Measurements from ENCODE around the gene CDK17.
"Not testable (repeated sequence)": the region's sequence is repeated elsewhere in the genome, so short reads cannot be mapped to it uniquely, and the experiment has no call there.

CDK17 gene

DNA sequence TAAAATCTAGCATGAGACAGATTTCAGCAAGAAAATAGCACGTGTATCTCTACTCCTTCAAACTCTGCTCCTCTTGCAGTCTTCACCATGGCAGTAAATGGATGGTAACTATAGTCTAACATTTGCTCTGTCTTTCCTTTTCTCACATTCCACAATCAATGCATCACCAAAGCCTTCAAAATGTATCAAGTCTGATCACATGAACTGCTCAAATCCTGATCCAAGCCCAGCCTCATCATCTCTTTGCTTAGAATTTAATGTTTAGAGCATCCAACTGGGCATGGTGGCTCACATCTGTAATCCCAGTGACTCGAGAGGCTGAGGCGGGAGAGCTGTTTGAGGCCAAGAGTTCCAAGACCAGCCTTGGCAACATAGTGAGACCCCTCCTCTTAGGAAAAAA, 45.9 kb downstream of the CDK17 start:
- DNase-seq (ENCODE audit: low spot score) = no peak

DNA sequence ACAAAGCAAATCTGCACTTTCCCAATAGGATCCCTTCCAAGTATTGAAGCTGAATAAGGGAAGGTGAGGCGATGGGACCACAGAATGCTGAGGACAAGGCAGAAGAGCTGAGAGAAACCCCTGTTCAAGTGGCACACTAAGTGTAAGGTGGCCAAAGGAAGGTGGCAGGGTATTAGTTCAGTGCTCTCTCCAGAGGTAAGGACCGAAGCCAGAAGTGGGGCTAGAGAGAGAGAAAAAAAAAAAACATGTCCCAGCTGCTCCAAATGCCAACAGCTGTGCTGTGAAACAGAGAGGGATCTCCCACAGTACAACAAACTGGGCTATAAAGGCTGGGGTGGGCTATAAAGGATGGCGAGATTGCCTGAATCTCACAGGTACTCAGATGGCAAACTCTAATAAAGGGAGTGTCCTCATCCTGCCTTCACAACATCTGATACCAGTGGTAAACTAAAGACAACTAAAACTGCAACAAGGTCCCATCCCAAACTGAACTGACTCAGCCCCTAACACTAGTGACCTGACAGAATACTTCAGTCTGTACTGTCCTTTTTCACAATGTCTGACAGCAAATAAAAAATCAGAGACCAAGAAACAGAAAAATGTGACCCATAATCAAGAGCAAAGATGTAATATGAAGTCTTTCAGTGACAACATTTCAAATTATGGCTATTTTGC, 47.9 kb downstream of the CDK17 start:
- DNase-seq (ENCODE audit: low spot score) = no peak

DNA sequence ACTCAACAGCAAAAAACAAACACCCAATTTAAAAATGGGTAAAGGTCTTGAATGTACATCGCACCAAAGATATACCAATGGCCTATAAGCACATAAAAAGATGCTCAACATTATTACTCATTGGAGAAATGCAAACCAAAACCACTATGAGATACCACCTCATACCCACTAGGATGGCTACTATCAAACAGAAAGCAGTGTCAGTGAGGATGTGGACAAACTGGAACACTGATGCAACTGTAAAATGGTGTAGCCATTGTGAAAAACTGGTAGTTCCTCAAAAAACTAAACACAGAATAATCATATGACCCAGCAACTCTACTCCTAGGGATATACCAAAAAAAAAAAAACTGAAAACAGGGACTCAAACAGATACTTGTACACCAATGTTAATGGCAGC, 49.3 kb downstream of the CDK17 start:
- no peak for DNase-seq (ENCODE audit: low spot score)

DNA sequence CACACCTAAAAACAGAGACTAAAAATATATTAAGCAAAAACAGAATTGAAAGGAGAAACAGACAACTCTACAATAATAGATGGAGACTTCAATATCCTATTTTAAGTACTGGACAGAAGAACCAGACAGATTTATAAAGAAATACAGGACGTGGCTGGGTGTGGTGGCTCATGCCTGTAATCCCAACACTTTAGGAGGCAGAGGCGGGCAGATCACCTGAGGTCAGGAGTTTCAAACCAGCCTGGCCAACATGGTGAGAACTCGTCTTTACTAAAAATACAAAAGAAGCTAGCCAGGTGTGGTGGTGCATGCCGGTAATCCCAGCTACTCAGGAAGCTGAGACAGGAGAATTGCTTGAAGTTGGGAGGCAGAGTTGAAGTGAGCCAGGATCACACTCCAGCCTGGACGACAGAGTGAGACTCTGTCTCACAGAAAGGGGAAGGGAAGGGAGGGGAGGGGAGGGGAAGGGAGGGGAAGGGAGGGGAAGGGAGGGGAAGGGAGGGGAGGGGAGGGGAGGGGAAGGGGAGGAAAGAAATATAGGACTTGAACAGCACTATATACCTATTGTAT, 53.0 kb downstream of the CDK17 start:
- DNase-seq (ENCODE audit: low spot score) = no peak

DNA sequence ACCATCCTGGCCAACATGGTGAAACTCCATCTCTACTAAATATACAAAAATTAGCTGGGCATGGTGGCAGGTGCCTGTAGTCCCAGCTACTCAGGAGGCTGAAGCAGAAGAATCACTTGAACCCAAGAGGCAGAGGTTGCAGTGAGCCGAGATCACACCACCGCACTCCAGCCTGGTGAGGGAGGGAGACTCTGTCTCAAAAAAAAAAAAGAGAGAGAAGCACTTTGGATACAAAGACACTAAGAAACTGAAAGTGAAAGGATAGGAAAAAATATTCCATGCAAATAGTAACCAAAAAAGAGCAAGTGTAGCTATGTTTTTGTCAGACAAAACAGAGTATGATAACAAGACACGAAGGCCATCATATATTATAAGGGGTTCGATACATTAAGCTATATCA, 53.5 kb downstream of the CDK17 start:
- not testable (repeated sequence) for DNase-seq (ENCODE audit: low spot score)

DNA sequence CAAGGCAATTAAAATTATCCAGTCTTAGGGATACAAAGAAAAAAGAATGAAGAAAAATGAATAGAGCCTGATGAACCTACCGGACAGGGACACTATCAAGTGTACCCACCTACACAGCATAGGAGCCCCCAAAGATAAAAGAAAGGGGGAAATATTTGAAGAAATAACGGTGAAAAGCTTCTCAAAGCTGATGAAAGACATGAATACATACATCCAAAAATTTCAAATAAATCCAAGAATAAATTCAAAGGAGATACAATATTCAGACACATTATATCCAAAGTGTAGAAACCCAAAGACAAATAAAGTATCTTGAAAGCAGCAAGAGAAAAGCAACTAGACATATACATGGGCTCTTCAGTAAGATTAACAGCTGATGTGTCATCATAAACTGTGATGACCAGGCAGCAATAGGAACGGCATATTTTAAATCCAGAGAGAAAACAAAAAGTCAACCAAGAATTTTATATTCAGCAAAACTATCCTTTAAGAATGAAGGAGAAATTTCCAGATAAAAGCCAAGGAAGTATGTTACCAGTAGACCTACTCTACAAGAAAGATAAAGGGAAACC, 56.0 kb downstream of the CDK17 start:
- no peak for DNase-seq (ENCODE audit: low spot score)

DNA sequence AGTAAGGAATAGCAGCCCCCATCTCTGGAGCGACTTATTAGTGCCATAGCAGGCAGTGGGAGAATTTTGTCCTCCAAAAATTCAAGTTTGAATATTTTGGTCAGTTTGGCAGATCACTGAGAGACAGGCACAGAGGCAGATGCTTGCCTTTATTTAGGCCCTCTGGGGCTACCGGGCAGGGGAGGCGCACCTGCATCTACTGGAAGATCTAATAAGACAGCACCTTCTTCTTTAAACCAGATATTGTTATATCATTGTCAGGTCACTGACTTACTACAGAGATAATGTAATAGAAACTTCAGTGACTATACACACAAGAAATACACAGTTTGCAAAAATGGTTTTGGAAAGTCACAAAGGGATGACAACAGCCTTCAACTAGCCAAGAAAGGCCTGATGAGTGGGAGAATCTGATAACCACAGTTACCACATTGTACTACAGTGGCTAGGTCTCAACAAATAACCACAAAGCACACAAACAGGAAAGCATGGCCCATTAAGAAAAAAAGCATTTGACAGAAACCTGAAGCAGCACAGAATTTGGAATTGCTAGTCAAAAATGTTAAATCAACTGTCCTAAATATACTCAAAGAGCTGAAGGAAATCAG, 56.8 kb downstream of the CDK17 start:
- no peak for DNase-seq (ENCODE audit: low spot score)

DNA sequence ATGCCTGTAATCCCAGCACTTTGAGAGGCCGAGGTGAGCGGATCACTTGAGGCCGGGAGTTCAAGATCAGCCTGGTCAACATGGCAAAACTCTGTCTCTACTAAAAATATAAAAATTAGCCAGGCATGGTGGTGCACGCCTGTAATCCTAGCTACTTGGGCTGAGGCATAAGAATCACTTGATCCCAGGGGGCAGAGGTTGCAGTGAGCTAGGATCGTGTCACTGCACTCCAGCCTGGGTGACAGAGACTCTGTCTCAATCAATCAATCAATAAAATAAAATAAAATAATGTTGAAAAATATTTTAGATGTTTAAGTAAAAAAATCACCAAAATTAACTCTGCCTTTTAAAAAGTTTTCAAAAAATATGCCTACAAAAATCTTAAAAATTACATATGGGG, 60.6 kb downstream of the CDK17 start:
- DNase-seq (ENCODE audit: low spot score) = not testable (repeated sequence)

DNA sequence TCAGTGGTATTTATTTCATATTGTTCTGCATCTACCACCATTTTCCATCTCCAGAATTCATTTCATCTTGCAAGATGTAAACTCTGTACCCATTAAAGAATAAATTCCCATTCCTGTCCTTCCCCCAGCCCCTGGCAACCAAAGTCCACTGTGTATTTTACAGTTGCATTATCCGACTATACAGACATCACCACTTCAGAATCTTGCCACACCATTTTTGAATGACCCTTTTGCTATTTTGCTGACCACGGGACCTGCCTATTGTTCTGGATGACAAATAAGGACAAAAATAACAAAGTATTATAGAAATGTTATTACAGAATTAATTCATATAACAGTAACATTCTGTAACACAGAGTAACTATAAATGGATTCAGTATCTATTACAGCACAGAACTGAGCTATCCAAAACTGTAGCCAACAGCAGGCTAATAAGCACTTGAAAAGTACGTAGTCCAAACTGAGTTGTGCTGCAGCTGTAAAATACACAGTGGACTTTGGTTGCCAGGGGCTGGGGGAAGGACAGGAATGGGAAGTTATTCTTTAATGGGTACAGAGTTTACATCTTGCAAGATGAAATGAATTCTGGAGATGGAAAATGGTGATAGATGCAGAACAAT, 61.3 kb downstream of the CDK17 start:
- no peak for DNase-seq (ENCODE audit: low spot score)

DNA sequence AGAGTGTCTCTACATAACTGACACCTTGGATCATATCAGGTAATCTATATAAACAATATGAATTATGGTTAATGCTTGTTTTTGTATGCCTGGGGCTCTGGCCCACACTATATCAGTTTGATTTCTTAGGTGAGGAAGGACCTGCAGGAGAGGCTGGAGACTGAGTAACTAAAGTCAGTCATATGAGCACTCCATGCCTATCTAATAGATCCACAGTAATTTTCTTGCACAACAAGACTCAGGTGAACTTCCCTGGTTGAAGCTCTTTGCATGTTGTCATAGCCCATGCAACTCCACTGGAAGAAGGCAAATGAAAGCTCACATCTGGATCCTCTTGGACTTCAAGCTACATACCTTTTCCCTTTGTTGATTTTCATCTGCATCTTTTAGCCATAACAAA, 62.3 kb downstream of the CDK17 start:
- no peak for DNase-seq (ENCODE audit: low spot score)

DNA sequence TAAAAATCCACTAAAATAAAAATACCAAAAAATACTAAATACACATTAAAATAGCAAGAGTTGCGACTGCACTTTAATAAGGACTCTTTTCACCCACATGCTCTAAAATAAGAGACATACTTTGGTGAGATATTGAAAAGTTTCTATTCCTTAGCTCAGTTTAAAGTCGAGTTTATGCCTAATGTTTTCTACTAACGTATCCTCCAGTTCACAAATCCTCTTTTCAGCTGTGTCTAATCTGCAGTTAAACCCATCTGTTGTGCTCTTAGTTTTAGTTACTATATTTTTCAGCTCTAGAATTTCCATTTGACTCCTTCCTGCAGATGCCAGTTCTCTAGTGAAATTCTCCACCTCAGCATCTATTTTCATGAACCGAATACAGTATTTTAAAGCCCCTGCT, 63.8 kb downstream of the CDK17 start:
- no peak for DNase-seq (ENCODE audit: low spot score)

DNA sequence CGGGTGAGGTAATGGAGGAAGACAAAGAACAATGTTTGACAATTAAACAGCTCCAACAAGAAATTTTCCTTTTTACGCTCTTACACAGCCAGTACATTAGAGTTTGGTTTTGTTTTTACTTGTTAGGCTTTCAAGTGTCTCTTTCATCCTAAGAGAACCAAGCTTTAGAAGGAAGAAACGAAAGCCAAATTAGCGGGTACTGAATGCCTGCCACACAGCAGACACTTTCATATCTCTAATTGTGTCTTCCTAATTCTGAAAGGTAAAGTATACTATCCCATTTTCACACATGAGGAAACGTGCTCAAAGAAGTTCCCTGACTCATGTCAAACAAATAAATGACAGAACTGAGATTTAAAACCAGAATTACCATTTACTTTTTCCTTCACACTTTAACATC, 65.0 kb downstream of the CDK17 start:
- DNase-seq (ENCODE audit: low spot score) = no peak

DNA sequence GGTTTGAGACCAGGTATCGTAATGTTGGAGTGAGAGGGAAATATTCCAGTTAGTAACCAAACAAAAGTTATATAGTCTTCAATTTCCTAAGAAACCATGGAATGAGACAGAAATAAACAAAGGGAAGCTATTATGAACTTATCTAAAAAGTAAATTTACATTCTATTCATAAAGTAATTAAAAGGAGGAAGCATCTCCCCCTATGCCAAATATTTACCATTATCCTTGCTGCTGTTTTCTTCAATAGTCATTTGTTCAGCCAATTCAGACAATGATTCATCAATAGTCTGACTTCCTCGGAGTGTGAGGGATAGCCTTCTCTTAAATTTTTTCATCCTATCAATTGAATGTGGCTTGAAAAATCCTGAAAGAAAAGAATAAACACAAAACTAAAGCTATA, 65.7 kb downstream of the CDK17 start:
- DNase-seq (ENCODE audit: low spot score) = no peak

DNA sequence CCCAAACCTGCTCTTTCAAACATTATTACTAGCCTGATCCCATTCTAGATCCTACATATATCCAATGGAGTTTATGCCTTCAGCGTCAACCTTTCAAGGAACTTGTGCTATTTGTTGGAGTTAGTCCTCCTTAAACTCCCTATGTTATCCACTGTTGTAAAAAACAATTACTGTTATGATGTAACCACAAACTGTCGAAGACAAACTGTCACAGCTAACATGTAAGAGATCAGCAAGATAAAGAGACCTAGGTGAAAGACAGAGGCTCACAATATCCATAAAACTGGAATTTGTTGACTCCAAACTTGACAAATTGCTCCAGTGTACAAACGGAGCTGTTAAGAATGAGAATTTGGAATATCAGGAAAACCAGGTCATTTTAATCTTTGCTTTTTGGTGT, 70.7 kb downstream of the CDK17 start:
- no peak for DNase-seq (ENCODE audit: low spot score)

DNA sequence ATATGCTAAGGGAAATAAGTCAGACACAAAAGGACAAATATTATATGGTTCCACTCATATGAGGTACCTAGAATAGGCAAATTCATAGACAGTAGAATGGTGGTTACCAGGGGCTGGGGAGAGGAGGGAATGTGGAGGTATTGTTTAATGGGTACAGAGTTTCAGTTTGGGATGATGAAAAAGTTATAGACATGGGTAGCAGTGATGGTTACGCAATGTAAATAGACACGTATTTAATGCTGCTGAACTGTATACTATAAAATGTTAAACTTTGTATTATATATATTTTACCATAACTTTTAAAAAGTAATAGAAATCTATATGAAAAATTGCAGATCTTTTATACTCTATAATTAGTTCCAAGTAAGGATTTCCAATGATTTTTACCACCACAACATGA, 71.2 kb downstream of the CDK17 start:
- no peak for DNase-seq (ENCODE audit: low spot score)

DNA sequence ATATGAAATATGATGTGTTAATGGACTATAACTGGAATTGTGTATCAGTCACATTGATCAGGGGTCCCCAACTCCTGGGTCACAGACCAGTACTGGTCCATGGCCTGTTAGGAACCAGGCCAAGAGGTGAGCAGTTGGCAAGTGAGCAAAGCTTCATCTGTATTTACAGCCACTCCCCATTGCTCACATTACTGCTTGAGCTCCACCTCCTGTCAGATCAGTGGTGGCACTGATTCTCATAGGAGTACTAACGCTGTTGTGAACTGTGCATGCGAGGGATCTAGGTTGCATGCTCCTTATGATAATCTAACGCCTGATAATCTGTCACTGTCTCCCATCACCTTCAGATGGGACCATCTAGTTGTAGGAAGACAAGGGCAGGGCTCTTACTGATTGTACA, 72.3 kb downstream of the CDK17 start:
- no peak for DNase-seq (ENCODE audit: low spot score)

DNA sequence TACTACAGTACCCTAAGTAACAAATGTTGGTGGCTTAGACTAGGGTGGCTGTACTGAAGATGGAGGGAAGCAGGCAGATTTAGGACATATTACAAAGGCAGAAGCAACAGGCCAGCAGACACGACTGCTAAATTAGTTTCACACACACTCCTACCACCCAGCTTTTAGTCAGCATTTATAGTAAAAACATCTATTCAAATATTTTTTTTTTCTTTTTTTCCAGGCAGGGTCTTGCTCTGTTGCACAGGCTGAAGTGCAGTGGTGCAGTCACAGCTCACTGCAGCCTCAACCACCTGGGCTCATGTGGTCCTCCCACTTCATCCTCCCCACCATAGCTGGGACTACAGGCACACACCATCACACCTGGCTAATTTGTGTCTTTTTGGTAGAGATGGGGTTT, 72.9 kb downstream of the CDK17 start:
- DNase-seq (ENCODE audit: low spot score) = no peak

DNA sequence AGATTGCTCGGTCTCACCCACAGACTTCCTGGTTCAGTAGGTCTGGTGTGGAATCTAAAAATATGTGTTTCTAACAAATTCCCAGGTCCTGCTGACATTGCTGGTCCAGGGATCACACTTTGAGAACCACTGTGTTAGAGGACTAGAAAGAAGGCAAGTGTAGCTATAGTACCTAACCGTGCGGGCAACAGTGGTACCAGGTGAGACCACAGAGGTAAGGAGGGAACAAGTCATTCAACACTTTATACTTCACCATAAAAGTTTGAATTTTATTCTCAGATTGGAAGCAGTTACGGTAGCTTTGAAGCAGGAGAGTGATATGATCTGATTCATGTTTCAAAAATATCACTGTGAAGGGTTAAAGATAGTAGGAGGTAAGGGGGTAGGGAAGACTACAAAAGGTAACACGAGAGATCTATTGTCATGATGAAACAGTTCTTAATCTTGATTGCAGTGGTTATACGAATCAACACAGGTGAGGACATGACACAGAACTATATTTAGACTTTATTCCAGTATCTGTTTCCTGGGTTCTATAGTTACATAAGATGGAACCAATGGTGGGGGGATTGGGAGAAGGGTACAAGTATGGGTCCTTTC, 73.5 kb downstream of the CDK17 start:
- DNase-seq (ENCODE audit: low spot score) = no peak

DNA sequence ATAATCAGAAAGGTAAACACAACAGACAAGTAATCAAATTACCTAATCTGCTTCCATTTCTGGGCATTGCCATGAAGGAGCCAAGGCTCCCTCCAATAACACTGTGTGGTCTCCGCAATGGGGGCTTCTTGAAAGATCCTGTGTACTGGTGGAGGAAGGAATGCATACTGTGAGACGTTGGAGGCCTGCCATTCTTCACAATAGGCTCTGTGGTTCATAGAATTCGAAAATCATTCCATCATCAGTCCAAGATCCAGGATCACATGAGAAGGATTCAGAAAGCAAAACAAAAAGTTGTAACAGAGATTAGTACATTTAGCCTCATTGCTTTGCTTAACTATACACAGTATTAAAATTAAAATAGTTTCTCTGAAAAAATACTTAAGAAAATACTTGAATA, 76.3 kb downstream of the CDK17 start:
- DNase-seq (ENCODE audit: low spot score) = no peak

DNA sequence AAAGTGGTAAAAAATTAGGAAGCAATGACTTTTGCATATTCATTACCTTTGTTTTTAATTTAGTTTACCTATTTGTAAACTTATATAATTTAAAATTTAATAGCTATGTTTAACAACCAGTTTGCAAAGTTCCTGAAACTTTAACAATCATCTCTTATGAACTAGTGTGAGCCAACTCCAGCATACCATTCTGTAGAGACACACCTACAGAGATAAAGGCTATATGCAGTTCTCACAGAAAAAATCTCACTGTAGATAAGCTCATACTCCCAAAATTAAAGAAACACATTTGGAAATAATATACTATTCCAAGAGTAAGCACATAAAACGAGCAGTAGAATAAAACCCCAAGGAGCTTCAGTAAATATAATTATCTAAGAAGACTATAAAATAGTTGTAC, 77.5 kb downstream of the CDK17 start:
- no peak for DNase-seq (ENCODE audit: low spot score)

DNA sequence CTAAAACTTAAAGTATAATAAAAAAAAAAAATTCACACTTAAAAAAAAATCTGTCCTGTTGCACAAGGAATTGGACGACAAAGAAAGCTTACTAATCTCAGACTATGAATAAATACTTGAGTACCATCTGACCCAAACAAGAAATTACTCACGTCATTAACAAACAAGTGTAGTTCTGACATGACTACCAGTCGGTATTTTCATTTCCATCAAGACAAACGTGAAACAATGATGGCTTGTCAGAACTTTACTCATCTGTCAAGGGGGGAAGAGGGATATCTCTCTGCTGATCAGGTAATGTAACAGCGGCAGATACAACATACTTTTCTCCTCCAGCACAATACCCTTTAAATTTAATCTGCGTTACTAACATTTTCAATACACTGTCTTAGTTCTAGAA, 78.3 kb downstream of the CDK17 start:
- no peak for DNase-seq (ENCODE audit: low spot score)

DNA sequence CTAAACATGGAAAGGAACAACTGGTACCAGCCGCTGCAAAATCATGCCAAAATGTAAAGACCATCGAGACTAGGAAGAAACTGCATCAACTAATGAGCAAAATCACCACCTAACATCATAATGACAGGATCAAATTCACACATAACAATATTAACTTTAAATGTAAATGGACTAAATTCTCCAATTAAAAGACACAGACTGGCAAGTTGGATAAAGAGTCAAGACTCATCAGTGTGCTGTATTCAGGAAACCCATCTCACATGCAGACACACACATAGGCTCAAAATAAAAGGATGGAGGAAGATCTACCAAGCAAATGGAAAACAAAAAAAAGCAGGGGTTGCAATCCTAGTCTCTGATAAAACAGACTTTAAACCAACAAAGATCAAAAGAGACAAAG, 82.4 kb downstream of the CDK17 start:
- DNase-seq (ENCODE audit: low spot score) = not testable (repeated sequence)

All from SW480 (cell line).